Central memory CD4-positive, alpha-beta T cell (primary cell): ENCODE measurements around the gene ARL13A.
"Not testable (repeated sequence)": the region's sequence is repeated elsewhere in the genome, so short reads cannot be mapped to it uniquely, and the experiment has no call there.

ENCODE experiments used
- DNase-seq: peaks from one replicate; pipeline ENCODE4 v3.0.0; 2022

Gene ARL13A

GRCh38 chrX:100994352-100995281, 25.1 kb downstream of the ARL13A start:
- DNase-seq, result no peak

- no peak for DNase-seq
Observed at GRCh38 chrX:100995469-100995868, 26.0 kb downstream of the ARL13A start.

- no peak for DNase-seq
Observed at GRCh38 chrX:100999451-100999850, 29.9 kb downstream of the ARL13A start.

- no peak for DNase-seq
Observed at GRCh38 chrX:101009090-101009489, 39.6 kb downstream of the ARL13A start.

- not testable (repeated sequence) for DNase-seq
Observed at GRCh38 chrX:101012031-101012430, 42.5 kb downstream of the ARL13A start.

- DNase-seq, result no peak
Observed at GRCh38 chrX:101022020-101022419, 52.5 kb downstream of the ARL13A start.

GRCh38 chrX:101025126-101025525, 55.6 kb downstream of the ARL13A start:
- no peak for DNase-seq

- DNase-seq, result no peak
Observed at GRCh38 chrX:101028562-101028961, 59.1 kb downstream of the ARL13A start.

- DNase-seq, result no peak
Observed at GRCh38 chrX:101029665-101030064, 60.2 kb downstream of the ARL13A start.

- DNase-seq, result no peak
Observed at GRCh38 chrX:101037231-101037630, 67.7 kb downstream of the ARL13A start.

GRCh38 chrX:101040197-101040596, 70.7 kb downstream of the ARL13A start:
- DNase-seq, result no peak
